ENCODE measurements around the gene SPINT4. TPM values are rescaled to one million over a fixed set of nuclear protein-coding genes. Genes with fewer than 3 reads are reported as not detected.

SPINT4 gene
- total RNA-seq, 4 donors from 2014 or later, result not detected

DNA sequence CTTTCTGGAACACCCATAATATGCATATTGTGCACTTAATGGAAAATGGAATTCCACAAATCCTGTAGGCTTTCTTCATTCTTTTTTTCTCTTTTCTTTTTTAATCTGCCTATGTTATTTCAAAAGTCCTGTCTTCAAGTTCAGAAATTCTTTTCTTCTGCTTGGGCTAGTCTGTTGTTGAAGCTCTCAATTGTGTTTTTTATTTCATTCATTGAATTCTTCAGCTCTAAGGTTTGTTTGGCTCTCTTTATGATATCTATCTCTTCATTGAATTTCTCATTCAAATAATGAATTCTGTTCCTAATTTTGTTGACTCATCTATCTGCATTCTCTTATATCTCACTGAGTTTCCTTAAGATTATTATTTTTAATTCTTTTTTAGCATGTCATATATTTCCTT is 10.1 kb downstream of the SPINT4 start:
- DNase-seq, result no peak
- TF ChIP-seq, protein P1, sequence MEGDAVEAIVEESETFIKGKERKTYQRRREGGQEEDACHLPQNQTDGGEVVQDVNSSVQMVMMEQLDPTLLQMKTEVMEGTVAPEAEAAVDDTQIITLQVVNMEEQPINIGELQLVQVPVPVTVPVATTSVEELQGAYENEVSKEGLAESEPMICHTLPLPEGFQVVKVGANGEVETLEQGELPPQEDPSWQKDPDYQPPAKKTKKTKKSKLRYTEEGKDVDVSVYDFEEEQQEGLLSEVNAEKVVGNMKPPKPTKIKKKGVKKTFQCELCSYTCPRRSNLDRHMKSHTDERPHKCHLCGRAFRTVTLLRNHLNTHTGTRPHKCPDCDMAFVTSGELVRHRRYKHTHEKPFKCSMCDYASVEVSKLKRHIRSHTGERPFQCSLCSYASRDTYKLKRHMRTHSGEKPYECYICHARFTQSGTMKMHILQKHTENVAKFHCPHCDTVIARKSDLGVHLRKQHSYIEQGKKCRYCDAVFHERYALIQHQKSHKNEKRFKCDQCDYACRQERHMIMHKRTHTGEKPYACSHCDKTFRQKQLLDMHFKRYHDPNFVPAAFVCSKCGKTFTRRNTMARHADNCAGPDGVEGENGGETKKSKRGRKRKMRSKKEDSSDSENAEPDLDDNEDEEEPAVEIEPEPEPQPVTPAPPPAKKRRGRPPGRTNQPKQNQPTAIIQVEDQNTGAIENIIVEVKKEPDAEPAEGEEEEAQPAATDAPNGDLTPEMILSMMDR (IDR thresholded peaks at IDR 0.05), result no peak
- TF ChIP-seq POLR2A (IDR thresholded peaks at IDR 0.05), result no peak

DNA sequence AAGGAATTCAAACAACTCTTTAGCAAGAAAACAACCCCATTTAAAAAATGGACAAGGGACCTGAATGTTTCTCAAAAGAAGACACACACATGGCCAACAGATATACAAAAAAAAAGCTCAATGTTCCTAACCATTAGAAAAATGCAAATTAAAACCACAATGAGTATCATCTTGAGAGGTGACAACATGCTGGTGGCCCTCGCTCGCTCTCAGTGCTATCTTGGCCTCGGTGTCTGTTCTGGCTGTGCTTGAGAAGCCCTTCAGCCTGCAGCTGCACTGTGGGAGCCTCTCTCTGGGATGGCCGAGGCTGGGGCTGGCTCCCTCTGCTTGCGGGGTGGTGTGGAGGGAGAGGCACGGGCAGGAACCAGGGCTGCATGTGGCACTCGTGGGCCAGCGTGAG is 13.4 kb downstream of the SPINT4 start:
- no peak for DNase-seq
- Histone ChIP-seq H3K4me1 (no peaks in the 10 kb centered on the region), H3K27ac (no peak overlapping the region), H3K4me3 (no peak overlapping the region), H3K9me3 (no peaks in the 10 kb centered on the region), H3K36me3 (no peaks in the 10 kb centered on the region), H3K27me3 (no peaks in the 10 kb centered on the region)
- no peak for TF ChIP-seq POLR2A (IDR thresholded peaks at IDR 0.05)
- TF ChIP-seq, protein P1 (IDR thresholded peaks at IDR 0.05), result no peak

More for the DNA sequence above, 10.1 kb downstream of the SPINT4 start:
- Histone ChIP-seq H3K36me3 (no peaks in the 10 kb centered on the region), H3K4me3 (no peak overlapping the region), H3K27me3 (no peaks in the 10 kb centered on the region), H3K4me1 (no peaks in the 10 kb centered on the region), H3K9me3 (no peaks in the 10 kb centered on the region), H3K27ac (no peak overlapping the region)

DNA sequence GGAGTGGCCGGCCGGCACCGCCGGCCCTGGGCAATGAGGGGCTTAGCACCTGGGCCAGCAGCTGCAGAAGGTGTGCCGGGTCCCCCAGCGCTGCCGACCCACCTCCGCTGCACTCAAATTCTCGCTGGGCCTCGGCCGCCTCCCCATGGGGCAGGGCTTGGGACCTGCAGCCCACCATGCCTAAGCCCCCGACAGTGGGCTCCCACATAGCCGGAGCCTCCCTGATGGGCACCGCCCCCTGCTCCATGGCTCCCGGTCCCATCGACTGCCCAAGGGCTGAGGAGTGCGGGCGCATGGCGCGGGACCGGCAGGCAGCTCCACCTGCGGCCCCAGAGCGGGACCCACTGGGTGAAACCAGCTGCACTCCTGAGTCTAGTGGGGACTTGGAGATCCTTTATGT is 13.8 kb downstream of the SPINT4 start:
- Histone ChIP-seq H3K36me3 (no peaks in the 10 kb centered on the region), H3K9me3 (no peaks in the 10 kb centered on the region), H3K4me1 (no peaks in the 10 kb centered on the region), H3K27me3 (no peaks in the 10 kb centered on the region), H3K4me3 (no peak overlapping the region), H3K27ac (no peak overlapping the region)
- TF ChIP-seq POLR2A (IDR thresholded peaks at IDR 0.05), result no peak
- TF ChIP-seq, protein P1 (IDR thresholded peaks at IDR 0.05), result no peak
- no peak for DNase-seq

DNA sequence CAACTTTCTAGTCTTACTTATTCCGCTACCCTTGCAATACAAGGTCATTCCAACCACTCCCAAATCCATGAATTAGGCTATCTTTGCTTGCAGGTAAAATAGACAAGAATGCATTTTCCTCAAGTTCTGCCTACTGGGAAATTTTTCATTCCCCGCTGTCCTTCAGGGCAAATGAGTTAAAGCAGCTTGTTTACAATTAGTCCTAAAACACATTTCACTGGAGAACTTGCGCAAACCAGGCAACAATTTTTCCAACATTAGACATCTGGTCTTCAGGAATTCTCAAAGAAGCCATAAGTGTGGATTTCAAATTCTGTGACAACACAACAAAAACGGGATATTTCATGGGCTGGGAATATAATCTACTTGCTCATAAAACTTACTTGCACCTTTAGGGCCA is 20.4 kb downstream of the SPINT4 start:
- no peaks in the 10 kb centered on the region for H3K36me3 ChIP-seq
- H3K27ac ChIP-seq, result no peak overlapping the region
- no peaks in the 10 kb centered on the region for H3K9me3 ChIP-seq
- no peak overlapping the region for H3K4me3 ChIP-seq
- no peak for TF ChIP-seq POLR2A (IDR thresholded peaks at IDR 0.05)
- TF ChIP-seq, protein P1 (IDR thresholded peaks at IDR 0.05), result no peak
- H3K4me1 ChIP-seq, result no peaks in the 10 kb centered on the region
- DNase-seq, result no peak
- H3K27me3 ChIP-seq, result no peaks in the 10 kb centered on the region

DNA sequence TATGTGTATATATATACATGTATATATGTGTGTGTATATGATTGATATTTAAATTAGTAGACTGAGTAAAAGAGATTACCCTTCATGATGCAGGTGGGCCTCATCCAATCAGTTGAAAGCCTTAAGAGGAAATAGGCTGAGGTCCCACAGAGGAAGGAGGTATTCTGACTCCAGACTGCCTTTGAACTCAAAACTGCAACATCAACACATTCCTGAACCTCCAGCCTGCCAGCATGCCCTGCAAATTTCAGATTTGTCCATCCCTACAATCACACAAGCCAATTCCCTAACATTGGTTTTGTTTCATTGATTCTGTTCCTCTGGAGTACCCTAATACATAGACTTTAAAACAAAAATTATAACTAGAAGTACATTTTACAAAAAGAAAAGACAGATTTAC is 22.9 kb downstream of the SPINT4 start:
- TF ChIP-seq, protein P1 (IDR thresholded peaks at IDR 0.05), result no peak
- TF ChIP-seq POLR2A (IDR thresholded peaks at IDR 0.05), result no peak
- Histone ChIP-seq H3K4me3 (no peak overlapping the region), H3K27ac (no peak overlapping the region), H3K9me3 (no peaks in the 10 kb centered on the region), H3K4me1 (no peaks in the 10 kb centered on the region), H3K36me3 (no peaks in the 10 kb centered on the region), H3K27me3 (no peaks in the 10 kb centered on the region)
- no peak for DNase-seq

DNA sequence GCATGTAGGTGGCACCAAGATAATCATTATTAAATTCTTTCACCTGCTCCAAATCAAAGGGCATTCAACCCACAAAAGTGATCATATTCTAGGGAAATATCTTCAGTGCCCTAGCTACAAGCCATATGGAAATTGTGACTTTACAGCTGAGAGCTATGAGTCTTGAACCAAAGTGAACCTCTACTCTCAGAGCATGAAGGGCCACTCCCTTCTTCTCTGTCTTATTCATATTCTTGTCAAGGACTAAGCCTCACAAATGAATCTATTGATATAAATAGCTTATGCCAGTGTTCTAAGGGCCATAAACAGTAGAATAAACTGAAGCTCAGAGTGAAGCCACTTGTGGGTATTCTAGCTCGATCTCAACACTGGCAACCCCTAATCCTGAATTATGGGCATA is 29.6 kb downstream of the SPINT4 start:
- Histone ChIP-seq H3K36me3 (no peaks in the 10 kb centered on the region), H3K27me3 (no peaks in the 10 kb centered on the region), H3K4me3 (no peak overlapping the region), H3K9me3 (no peaks in the 10 kb centered on the region), H3K4me1 (no peaks in the 10 kb centered on the region), H3K27ac (no peak overlapping the region)
- TF ChIP-seq POLR2A (IDR thresholded peaks at IDR 0.05), result no peak
- TF ChIP-seq, protein P1 (IDR thresholded peaks at IDR 0.05), result no peak
- DNase-seq, result no peak

All from Peyer's patch (tissue), 4 donors.